ENCODE measurements around the gene MICAL3.

Gene MICAL3

GRCh38 chr22:17906978-17907747, 117.2 kb downstream of the MICAL3 start:
- Histone ChIP-seq H3K4me1 (ENCODE audit: control insufficient read depth, insufficient read depth, low read length) (peaks cover 36% of the 10 kb centered on the region), H3K27ac (ENCODE audit: insufficient read depth, low read depth, low read length, poor library complexity, severe bottlenecking) (no peak overlapping the region), H3K4me3 (ENCODE audit: insufficient read depth, low read depth, low read length) (no peak overlapping the region), H3K36me3 (ENCODE audit: control insufficient read depth, insufficient read depth, low read length) (peaks cover 7% of the 10 kb centered on the region), H3K27me3 (ENCODE audit: control insufficient read depth, insufficient read depth, low read length, poor library complexity, severe bottlenecking) (no peaks in the 10 kb centered on the region), H3K9me3 (ENCODE audit: control insufficient read depth, low read length) (no peaks in the 10 kb centered on the region)
- 91 to 94% methylated on average over 16 of the region's 16 CpGs for WGBS, 2 experiments

- Histone ChIP-seq H3K36me3 (ENCODE audit: control insufficient read depth, insufficient read depth, low read length) (peaks cover 7% of the 10 kb centered on the region), H3K27me3 (ENCODE audit: control insufficient read depth, insufficient read depth, low read length, poor library complexity, severe bottlenecking) (no peaks in the 10 kb centered on the region), H3K4me3 (ENCODE audit: insufficient read depth, low read depth, low read length) (no peak overlapping the region), H3K9me3 (ENCODE audit: control insufficient read depth, low read length) (no peaks in the 10 kb centered on the region), H3K4me1 (ENCODE audit: control insufficient read depth, insufficient read depth, low read length) (peaks cover 27% of the 10 kb centered on the region), H3K27ac (ENCODE audit: insufficient read depth, low read depth, low read length, poor library complexity, severe bottlenecking) (no peak overlapping the region)
- WGBS, 2 experiments = 95 to 96% methylated on average over 8 of the region's 8 CpGs
Measured at GRCh38 chr22:17905445-17905844, 118.9 kb downstream of the MICAL3 start.

GRCh38 chr22:17903564-17904295, 120.6 kb downstream of the MICAL3 start:
- Histone ChIP-seq H3K4me3 (ENCODE audit: insufficient read depth, low read depth, low read length) (no peak overlapping the region), H3K4me1 (ENCODE audit: control insufficient read depth, insufficient read depth, low read length) (peaks cover 19% of the 10 kb centered on the region), H3K36me3 (ENCODE audit: control insufficient read depth, insufficient read depth, low read length) (peaks cover 7% of the 10 kb centered on the region), H3K27me3 (ENCODE audit: control insufficient read depth, insufficient read depth, low read length, poor library complexity, severe bottlenecking) (no peaks in the 10 kb centered on the region), H3K9me3 (ENCODE audit: control insufficient read depth, low read length) (no peaks in the 10 kb centered on the region), H3K27ac (ENCODE audit: insufficient read depth, low read depth, low read length, poor library complexity, severe bottlenecking) (peak overlapping the region; percentile 20)
- WGBS, 2 experiments = 35 to 37% methylated on average over 10 of the region's 10 CpGs

- Histone ChIP-seq H3K36me3 (ENCODE audit: control insufficient read depth, insufficient read depth, low read length) (peaks cover 7% of the 10 kb centered on the region), H3K4me3 (ENCODE audit: insufficient read depth, low read depth, low read length) (no peak overlapping the region), H3K27ac (ENCODE audit: insufficient read depth, low read depth, low read length, poor library complexity, severe bottlenecking) (no peak overlapping the region), H3K27me3 (ENCODE audit: control insufficient read depth, insufficient read depth, low read length, poor library complexity, severe bottlenecking) (no peaks in the 10 kb centered on the region), H3K9me3 (ENCODE audit: control insufficient read depth, low read length) (no peaks in the 10 kb centered on the region), H3K4me1 (ENCODE audit: control insufficient read depth, insufficient read depth, low read length) (peaks cover 19% of the 10 kb centered on the region)
- 95 to 96% methylated on average over 8 of the region's 8 CpGs for WGBS, 2 experiments
Measured at GRCh38 chr22:17902960-17903359, 121.4 kb downstream of the MICAL3 start.

- H3K27me3 ChIP-seq (ENCODE audit: control insufficient read depth, insufficient read depth, low read length, poor library complexity, severe bottlenecking) = no peaks in the 10 kb centered on the region
- 94 to 96% methylated on average over 8 of the region's 8 CpGs for WGBS, 2 experiments
- no peak overlapping the region for H3K4me3 ChIP-seq (ENCODE audit: insufficient read depth, low read depth, low read length)
- H3K36me3 ChIP-seq (ENCODE audit: control insufficient read depth, insufficient read depth, low read length) = peaks cover 6% of the 10 kb centered on the region
- peaks cover 6% of the 10 kb centered on the region for H3K4me1 ChIP-seq (ENCODE audit: control insufficient read depth, insufficient read depth, low read length)
- no peak overlapping the region for H3K27ac ChIP-seq (ENCODE audit: insufficient read depth, low read depth, low read length, poor library complexity, severe bottlenecking)
- no peaks in the 10 kb centered on the region for H3K9me3 ChIP-seq (ENCODE audit: control insufficient read depth, low read length)
Measured at GRCh38 chr22:17898375-17898774, 126.0 kb downstream of the MICAL3 start.

GRCh38 chr22:17897858-17898257, 126.5 kb downstream of the MICAL3 start:
- H3K4me1 ChIP-seq (ENCODE audit: control insufficient read depth, insufficient read depth, low read length) = peaks cover under 1% of the 10 kb centered on the region
- 92 to 96% methylated on average over 4 of the region's 4 CpGs for WGBS, 2 experiments
- no peak overlapping the region for H3K27ac ChIP-seq (ENCODE audit: insufficient read depth, low read depth, low read length, poor library complexity, severe bottlenecking)
- peaks cover 6% of the 10 kb centered on the region for H3K36me3 ChIP-seq (ENCODE audit: control insufficient read depth, insufficient read depth, low read length)
- no peaks in the 10 kb centered on the region for H3K27me3 ChIP-seq (ENCODE audit: control insufficient read depth, insufficient read depth, low read length, poor library complexity, severe bottlenecking)
- H3K9me3 ChIP-seq (ENCODE audit: control insufficient read depth, low read length) = no peaks in the 10 kb centered on the region
- H3K4me3 ChIP-seq (ENCODE audit: insufficient read depth, low read depth, low read length) = no peak overlapping the region

GRCh38 chr22:17897426-17897825, 126.9 kb downstream of the MICAL3 start:
- Histone ChIP-seq H3K36me3 (ENCODE audit: control insufficient read depth, insufficient read depth, low read length) (peaks cover 6% of the 10 kb centered on the region), H3K4me1 (ENCODE audit: control insufficient read depth, insufficient read depth, low read length) (no peaks in the 10 kb centered on the region), H3K27me3 (ENCODE audit: control insufficient read depth, insufficient read depth, low read length, poor library complexity, severe bottlenecking) (no peaks in the 10 kb centered on the region), H3K9me3 (ENCODE audit: control insufficient read depth, low read length) (no peaks in the 10 kb centered on the region), H3K4me3 (ENCODE audit: insufficient read depth, low read depth, low read length) (no peak overlapping the region), H3K27ac (ENCODE audit: insufficient read depth, low read depth, low read length, poor library complexity, severe bottlenecking) (no peak overlapping the region)
- 92 to 100% methylated on average over 2 of the region's 2 CpGs for WGBS, 2 experiments

GRCh38 chr22:17896586-17896985, 127.8 kb downstream of the MICAL3 start:
- Histone ChIP-seq H3K27ac (ENCODE audit: insufficient read depth, low read depth, low read length, poor library complexity, severe bottlenecking) (no peak overlapping the region), H3K4me1 (ENCODE audit: control insufficient read depth, insufficient read depth, low read length) (no peaks in the 10 kb centered on the region), H3K4me3 (ENCODE audit: insufficient read depth, low read depth, low read length) (no peak overlapping the region), H3K9me3 (ENCODE audit: control insufficient read depth, low read length) (no peaks in the 10 kb centered on the region), H3K27me3 (ENCODE audit: control insufficient read depth, insufficient read depth, low read length, poor library complexity, severe bottlenecking) (no peaks in the 10 kb centered on the region), H3K36me3 (ENCODE audit: control insufficient read depth, insufficient read depth, low read length) (peaks cover 6% of the 10 kb centered on the region)
- 82% methylated on average over 14 of the region's 14 CpGs for WGBS, 2 experiments

- Histone ChIP-seq H3K9me3 (ENCODE audit: control insufficient read depth, low read length) (no peaks in the 10 kb centered on the region), H3K27ac (ENCODE audit: insufficient read depth, low read depth, low read length, poor library complexity, severe bottlenecking) (no peak overlapping the region), H3K27me3 (ENCODE audit: control insufficient read depth, insufficient read depth, low read length, poor library complexity, severe bottlenecking) (no peaks in the 10 kb centered on the region), H3K4me1 (ENCODE audit: control insufficient read depth, insufficient read depth, low read length) (no peaks in the 10 kb centered on the region), H3K4me3 (ENCODE audit: insufficient read depth, low read depth, low read length) (no peak overlapping the region), H3K36me3 (ENCODE audit: control insufficient read depth, insufficient read depth, low read length) (peaks cover 6% of the 10 kb centered on the region)
- WGBS, 2 experiments = 94 to 95% methylated on average over 7 of the region's 7 CpGs
Measured at GRCh38 chr22:17893900-17894535, 130.3 kb downstream of the MICAL3 start.

GRCh38 chr22:17892376-17892775, 132.0 kb downstream of the MICAL3 start:
- peaks cover 6% of the 10 kb centered on the region for H3K36me3 ChIP-seq (ENCODE audit: control insufficient read depth, insufficient read depth, low read length)
- WGBS, 2 experiments = 94 to 98% methylated on average over 4 of the region's 4 CpGs
- no peak overlapping the region for H3K27ac ChIP-seq (ENCODE audit: insufficient read depth, low read depth, low read length, poor library complexity, severe bottlenecking)
- H3K27me3 ChIP-seq (ENCODE audit: control insufficient read depth, insufficient read depth, low read length, poor library complexity, severe bottlenecking) = no peaks in the 10 kb centered on the region
- H3K4me3 ChIP-seq (ENCODE audit: insufficient read depth, low read depth, low read length) = no peak overlapping the region
- H3K4me1 ChIP-seq (ENCODE audit: control insufficient read depth, insufficient read depth, low read length) = no peaks in the 10 kb centered on the region
- no peaks in the 10 kb centered on the region for H3K9me3 ChIP-seq (ENCODE audit: control insufficient read depth, low read length)
